ENCODE results near the gene IL23R.
A peak's percentile ranks its signal among the peaks of the same experiment; 100 is the strongest.

Gene IL23R

GRCh38 chr1:67228791-67229190, 62.5 kb downstream of the IL23R start:
- no peak for FAIRE-seq
- DNase-seq (ENCODE audit: low spot score) = no peak

- no peak for FAIRE-seq
- no peak for DNase-seq (ENCODE audit: low spot score)
Measured at GRCh38 chr1:67230539-67230938, 64.3 kb downstream of the IL23R start.

- DNase-seq (ENCODE audit: low spot score) (no peak), FAIRE-seq (no peak)
Measured at GRCh38 chr1:67236277-67236676, 70.0 kb downstream of the IL23R start.

- DNase-seq (ENCODE audit: low spot score) (no peak), FAIRE-seq (no peak)
Measured at GRCh38 chr1:67239738-67240137, 73.5 kb downstream of the IL23R start.

- no peak for DNase-seq (ENCODE audit: low spot score)
- FAIRE-seq = no peak
Measured at GRCh38 chr1:67241200-67241746, 75.0 kb downstream of the IL23R start.

GRCh38 chr1:67242016-67242415, 75.8 kb downstream of the IL23R start:
- FAIRE-seq (no peak), DNase-seq (ENCODE audit: low spot score) (no peak)

GRCh38 chr1:67250051-67250653, 83.9 kb downstream of the IL23R start:
- DNase-seq (ENCODE audit: low spot score) (no peak), FAIRE-seq (no peak)

GRCh38 chr1:67256291-67257172, 90.3 kb downstream of the IL23R start:
- DNase-seq (ENCODE audit: low spot score) = no peak
- FAIRE-seq = peak; percentile 9

- DNase-seq (ENCODE audit: low spot score) = no peak
- FAIRE-seq = no peak
Measured at GRCh38 chr1:67257173-67257535, 90.9 kb downstream of the IL23R start.

GRCh38 chr1:67261680-67262079, 95.4 kb downstream of the IL23R start:
- FAIRE-seq = no peak
- DNase-seq (ENCODE audit: low spot score) = no peak

- FAIRE-seq = no peak
- DNase-seq (ENCODE audit: low spot score) = no peak
Measured at GRCh38 chr1:67262735-67263134, 96.5 kb downstream of the IL23R start.

GRCh38 chr1:67264152-67264551, 97.9 kb downstream of the IL23R start:
- FAIRE-seq (no peak), DNase-seq (ENCODE audit: low spot score) (no peak)

- no peak for DNase-seq (ENCODE audit: low spot score)
- no peak for FAIRE-seq
Measured at GRCh38 chr1:67264899-67265298, 98.6 kb downstream of the IL23R start.

- DNase-seq (ENCODE audit: low spot score) (no peak), FAIRE-seq (no peak)
Measured at GRCh38 chr1:67269061-67269460, 102.8 kb downstream of the IL23R start.

- DNase-seq (ENCODE audit: low spot score) (no peak), FAIRE-seq (no peak)
Measured at GRCh38 chr1:67270541-67270940, 104.3 kb downstream of the IL23R start.

GRCh38 chr1:67273591-67273990, 107.3 kb downstream of the IL23R start:
- no peak for DNase-seq (ENCODE audit: low spot score)
- no peak for FAIRE-seq

GRCh38 chr1:67274623-67275325, 108.5 kb downstream of the IL23R start:
- no peak for FAIRE-seq

GRCh38 chr1:67280696-67281095, 114.4 kb downstream of the IL23R start:
- FAIRE-seq (no peak), DNase-seq (ENCODE audit: low spot score) (no peak)

More at GRCh38 chr1:67274623-67275325, 108.5 kb downstream of the IL23R start:
- DNase-seq (ENCODE audit: low spot score) = no peak

GRCh38 chr1:67281244-67281643, 115.0 kb downstream of the IL23R start:
- FAIRE-seq = peak; percentile 35
- DNase-seq (ENCODE audit: low spot score) = no peak

- FAIRE-seq (no peak), DNase-seq (ENCODE audit: low spot score) (peak; percentile 9)
Measured at GRCh38 chr1:67285780-67286488, 119.7 kb downstream of the IL23R start.

GRCh38 chr1:67290236-67290635, 124.0 kb downstream of the IL23R start:
- FAIRE-seq = no peak
- DNase-seq (ENCODE audit: low spot score) = no peak

Measured in urothelium cell line (cell line).